Stimulated activated CD4-positive, alpha-beta T cell treated with anti-CD3 and anti-CD28 coated beads, TNF-alpha, amount 100 ng/mL, for 1 hour (primary cell): ENCODE measurements around the gene GIMAP5.
"Not testable (repeated sequence)": the region's sequence is repeated elsewhere in the genome, so short reads cannot be mapped to it uniquely, and the experiment has no call there.

Experiments used
- DNase-seq, 3 donors: peaks; one replicate each; pipeline ENCODE4 v3.0.0-alpha.2; 2020; ENCODE audit warnings: low read depth in 3 of 3, low spot score in 1 of 3

GIMAP5 gene

GRCh38 chr7:150766334-150766709 lies 29.1 kb downstream of the GIMAP5 start:
- no peak for DNase-seq

GRCh38 chr7:150769768-150770167 lies 32.5 kb downstream of the GIMAP5 start:
- no peak for DNase-seq

GRCh38 chr7:150774131-150774530 lies 36.9 kb downstream of the GIMAP5 start:
- DNase-seq: not testable (repeated sequence)

- DNase-seq: no peak
Observed at GRCh38 chr7:150778014-150778737, 41.0 kb downstream of the GIMAP5 start.

GRCh38 chr7:150778738-150779301 lies 41.6 kb downstream of the GIMAP5 start:
- DNase-seq: peak in 2 of 3 donors; percentile 40 to 67

- DNase-seq: no peak
Observed at GRCh38 chr7:150780292-150780691, 43.1 kb downstream of the GIMAP5 start.

- no peak for DNase-seq
Observed at GRCh38 chr7:150781103-150781502, 43.9 kb downstream of the GIMAP5 start.

GRCh38 chr7:150781961-150782360 lies 44.7 kb downstream of the GIMAP5 start:
- DNase-seq: no peak

GRCh38 chr7:150784120-150784736 lies 47.0 kb downstream of the GIMAP5 start:
- DNase-seq: no peak

GRCh38 chr7:150784954-150785353 lies 47.7 kb downstream of the GIMAP5 start:
- no peak for DNase-seq

- no peak for DNase-seq
Observed at GRCh38 chr7:150787321-150788281, 50.4 kb downstream of the GIMAP5 start.

- DNase-seq: no peak
Observed at GRCh38 chr7:150788474-150789269, 51.5 kb downstream of the GIMAP5 start.

GRCh38 chr7:150790416-150791075 lies 53.3 kb downstream of the GIMAP5 start:
- no peak for DNase-seq

GRCh38 chr7:150791304-150791703 lies 54.1 kb downstream of the GIMAP5 start:
- no peak for DNase-seq

GRCh38 chr7:150791746-150792452 lies 54.7 kb downstream of the GIMAP5 start:
- no peak for DNase-seq
